HUDEP-2 (cell line): ENCODE data around the gene PTPN6.

Experiments used
- DNase-seq, 76 experiments: peaks; one replicate each; lab custom pipeline; 2025; ENCODE audit not compliant: unreplicated experiment in 76 of 76; lab: John Stamatoyannopoulos, UW

The PTPN6 gene

DNA sequence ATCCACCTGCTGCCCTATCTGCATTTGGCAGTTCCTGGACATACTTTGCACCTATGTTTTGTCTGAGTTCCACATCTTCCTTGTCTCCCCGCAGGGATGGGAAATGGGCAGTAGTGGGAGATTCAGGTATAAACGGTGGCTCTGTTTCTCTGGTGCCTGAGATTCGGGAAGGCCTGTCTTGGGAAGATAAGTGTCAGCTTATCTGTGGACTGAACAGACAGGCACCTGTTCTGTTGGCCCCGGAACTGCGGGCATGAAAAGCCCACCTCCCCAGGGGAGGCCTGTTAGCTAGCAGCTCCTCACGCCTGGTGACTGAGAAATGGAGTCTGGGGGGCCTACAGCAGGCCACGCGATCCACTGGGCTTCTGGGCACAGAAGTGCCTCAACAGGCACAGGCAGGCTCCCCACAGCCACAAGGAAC is 13.5 kb downstream of the PTPN6 start:
- peak in 21 of 76 experiments; percentile 9 to 62 (median 41) for DNase-seq

DNA sequence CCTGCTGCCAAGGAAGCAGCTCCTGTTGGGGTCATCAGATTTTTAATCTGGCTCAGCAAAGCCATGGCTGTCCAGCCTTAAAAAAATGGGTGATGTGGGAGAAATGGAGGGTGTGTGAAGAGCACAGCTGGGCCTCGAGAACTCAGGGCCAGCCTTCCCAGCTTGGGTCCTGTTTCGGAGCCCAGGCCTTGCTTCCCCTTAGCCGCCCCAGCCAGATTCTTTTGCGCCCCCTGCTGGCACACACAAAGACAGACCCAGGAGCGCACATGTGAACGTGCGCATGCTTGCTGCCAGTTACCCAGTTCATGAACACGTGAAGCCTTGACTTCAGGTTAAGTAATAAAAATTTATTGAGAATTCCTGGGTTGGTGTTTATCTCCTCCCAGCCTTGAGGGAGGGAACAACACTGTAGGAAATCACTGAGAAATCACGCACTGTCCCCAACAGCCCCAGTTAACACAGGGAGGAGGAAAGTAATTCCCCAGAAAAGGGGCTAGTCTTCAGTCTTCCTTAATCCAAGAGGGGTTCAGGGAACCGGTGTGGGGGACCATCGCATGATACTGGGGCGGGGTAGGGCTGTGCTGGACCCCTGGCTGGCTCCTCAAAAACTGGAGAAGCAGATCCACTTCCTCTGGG is 14.0 kb downstream of the PTPN6 start:
- DNase-seq = peak in 74 of 76 experiments; percentile 16 to 93 (median 78)

DNA sequence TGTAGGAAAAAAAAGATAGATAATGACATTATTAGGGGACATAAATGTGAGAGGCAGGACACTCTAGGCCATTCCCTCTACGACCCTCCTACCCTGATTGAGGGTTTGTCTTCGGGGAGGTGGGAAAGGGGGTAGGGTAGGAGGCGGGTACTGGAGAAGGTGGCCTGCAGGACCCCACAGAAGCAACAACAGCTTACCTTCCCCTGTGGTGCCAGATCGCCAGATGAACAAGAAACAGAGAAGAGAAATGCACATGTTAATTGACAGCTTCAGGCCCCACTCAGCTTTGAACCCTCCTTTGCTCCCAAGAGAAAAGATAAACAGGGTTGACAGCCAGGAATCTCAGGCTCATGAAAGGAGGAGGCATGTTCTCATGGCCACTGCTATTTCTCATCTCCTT is 14.6 kb downstream of the PTPN6 start:
- DNase-seq = no peak

DNA sequence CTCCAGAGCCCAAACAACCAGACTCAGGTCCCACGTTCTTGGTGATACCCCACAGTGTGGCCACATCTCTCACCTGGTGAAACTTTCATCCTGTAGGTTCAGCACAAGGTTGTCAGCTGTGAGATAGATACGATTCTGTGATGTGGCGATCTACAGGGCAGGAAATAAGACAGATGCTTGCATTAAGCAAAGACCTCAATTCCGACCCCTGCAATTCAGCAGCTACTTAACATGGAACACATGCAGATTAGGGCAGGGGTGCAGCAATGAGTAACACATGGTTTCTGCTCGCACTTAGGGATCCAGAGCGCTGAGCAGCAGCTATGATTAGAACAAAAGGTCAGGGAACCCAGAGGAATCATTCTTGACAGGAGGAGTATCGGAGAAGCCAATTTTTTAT is 15.2 kb downstream of the PTPN6 start:
- no peak for DNase-seq

DNA sequence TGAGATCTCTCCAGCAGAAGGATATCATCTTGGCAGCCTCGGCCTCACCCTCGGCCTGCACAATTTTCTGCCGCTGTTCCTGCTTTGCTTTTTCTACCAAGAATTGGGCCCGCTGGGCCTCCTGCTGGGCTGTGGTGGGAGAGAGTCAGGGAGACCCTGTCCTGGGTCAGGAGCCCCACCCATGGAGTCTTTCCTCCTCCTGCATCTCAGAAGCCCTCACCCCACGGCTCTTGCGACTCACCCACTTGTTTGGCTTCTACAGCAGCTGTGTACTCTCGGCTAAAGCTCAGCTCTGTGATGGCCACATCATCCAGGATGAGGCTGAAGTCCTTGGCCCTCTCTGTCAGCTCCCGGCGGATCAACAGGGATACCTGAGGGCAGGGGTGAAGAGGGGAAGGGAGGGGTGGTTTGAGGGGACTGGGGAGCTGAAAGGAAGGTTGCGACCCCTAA is 16.5 kb downstream of the PTPN6 start:
- no peak for DNase-seq

DNA sequence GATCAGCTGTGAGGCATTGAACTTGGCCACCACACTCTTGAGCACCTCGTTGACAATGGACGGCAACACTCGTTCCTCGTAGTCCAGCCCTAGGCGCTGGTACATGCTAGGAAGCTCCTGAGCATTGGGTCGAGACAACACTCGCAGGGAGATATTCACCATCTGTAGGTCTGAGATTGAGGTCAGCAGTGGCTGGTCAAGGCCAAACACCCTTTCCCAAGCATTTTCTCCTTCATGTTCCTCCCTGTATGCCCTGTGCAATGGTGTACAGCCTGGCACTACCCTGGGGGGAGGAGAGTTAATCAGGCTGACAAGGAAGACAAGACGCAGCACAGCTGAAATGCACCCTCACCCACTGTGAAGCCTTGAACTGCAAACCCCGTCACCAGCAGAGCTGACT is 17.3 kb downstream of the PTPN6 start:
- no peak for DNase-seq

DNA sequence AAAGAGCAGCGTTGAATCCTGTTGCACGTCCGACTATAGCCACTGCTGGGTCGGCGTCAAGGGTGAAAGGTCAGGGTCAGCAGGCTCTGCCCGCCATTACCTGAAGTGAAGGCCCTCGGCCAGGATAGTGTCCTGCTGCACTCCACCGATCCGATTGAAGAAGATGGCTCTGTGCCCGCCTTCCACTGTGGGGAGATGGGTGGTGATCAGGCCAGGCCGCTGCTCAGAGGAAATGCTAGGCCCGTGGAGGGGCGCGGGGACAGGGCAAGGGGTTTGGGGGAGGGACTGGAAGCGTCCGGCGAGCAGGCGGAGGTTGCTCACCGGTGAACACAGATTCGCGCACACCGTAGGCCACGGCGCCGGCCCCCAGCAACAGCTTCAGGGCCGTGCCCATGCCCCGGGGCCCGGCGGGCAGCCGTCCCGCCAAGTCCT is 19.0 kb downstream of the PTPN6 start:
- peak in 4 of 76 experiments; percentile 40 to 63 (median 50) for DNase-seq

DNA sequence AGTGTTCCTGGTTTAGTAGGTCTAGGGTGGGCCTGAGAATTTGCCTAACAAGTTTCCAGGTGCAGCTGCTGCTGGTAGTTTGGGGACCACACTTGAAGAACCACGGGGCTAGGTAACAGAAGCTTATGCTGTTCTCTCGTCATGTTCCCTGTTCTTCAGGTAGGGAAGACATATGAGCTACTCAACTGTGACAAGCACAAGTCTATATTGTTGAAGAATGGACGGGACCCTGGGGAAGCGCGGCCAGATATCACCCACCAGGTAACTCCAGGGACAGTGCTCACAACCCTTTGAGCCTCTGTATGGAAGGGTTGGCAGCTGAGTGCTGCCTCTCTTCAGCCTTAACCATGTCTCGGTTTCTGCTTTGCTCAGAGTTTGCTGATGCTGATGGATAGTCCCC is 23.0 kb downstream of the PTPN6 start:
- DNase-seq = no peak

DNA sequence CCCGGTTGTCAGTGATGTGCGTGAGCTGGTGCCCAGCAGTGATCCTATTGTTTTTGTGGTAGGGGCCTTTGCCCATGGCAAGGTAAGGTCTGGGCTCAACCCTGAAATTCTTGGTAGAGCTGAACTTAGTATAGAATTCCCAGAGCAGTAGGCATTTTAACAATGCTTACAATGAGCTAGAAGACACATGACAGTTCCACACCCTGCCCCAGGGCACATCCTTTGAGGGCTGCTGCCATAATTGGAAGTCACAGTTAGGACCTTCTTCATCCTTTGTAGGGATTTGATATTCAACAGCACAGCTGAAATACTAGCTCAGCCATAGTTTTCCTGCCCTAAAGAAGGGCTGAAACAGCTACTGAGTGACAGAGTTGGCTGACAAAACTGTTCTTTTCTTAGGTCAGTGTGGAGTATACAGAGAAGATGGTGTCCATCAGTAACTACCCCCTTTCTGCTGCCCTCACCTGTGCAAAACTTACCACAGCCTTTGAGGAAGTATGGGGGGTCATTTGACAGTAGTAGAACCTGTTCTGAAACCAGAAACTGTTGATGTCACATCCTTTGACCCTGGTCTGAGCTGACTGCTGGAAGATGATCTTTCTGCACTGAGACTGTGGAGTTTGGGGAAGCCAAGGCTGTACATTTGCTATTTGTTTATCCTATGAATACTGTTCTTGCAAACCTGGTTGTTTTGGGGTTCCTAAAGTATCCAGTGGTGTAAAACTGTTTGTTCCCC is 24.3 kb downstream of the PTPN6 start:
- DNase-seq = no peak

DNA sequence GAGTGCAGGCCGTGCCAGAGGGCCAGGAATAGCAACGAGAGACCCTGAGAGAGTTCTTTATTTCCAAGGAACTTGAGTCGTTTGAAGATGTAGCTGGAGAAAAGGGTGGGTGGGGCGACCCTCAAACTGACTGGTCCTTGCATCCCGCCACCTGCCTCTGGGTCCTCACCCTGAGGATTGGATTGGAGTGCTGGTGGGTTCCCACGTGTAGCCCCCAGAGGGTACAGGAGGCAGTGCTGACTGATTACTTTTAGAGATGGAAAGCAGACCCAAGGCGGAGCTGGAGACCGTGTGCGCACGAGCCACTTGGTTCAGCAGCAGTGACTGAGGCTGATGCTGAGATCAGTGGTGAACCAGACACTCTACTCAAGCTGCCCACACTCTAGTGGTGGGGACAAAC is 26.5 kb downstream of the PTPN6 start:
- no peak for DNase-seq

DNA sequence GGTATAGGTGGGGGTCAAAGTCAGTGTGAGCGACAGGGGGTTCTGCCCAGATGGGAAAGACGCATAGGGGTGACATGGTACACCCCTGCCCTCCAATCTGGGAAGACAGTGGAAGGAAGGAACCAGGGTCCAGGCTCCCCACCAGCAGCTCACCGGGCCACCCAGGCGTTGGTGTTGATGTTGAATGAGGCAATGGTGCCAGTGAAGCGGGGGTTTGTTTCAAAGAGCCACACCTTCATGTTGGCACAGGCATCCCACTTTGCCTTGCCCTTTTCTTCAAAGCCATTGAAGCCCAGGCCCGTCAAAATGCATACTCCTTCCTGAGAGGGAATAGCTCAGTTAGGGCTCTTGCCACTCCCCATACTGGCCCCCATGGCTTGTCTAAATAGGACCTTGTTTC is 27.0 kb downstream of the PTPN6 start:
- no peak for DNase-seq

DNA sequence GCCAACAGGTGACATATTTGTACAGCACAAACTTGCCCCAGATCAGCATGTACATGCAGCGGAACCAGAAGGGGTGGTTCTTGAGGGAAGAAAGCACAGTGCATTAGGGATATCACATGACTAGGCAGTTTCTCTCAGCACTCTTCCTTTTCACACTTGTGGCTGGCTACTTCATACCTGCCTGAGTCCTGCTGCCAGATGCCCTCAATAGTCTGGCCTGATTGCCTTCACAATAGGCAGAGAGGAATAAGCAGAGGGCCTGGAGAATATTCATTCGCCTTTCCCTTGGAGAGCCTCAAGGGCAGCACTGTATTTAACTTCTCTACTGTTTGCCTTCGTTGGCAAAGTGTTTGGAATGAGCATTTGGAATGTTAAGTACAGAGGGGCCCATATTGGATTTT is 27.5 kb downstream of the PTPN6 start:
- peak in 2 of 76 experiments; percentile 5 to 27 for DNase-seq

DNA sequence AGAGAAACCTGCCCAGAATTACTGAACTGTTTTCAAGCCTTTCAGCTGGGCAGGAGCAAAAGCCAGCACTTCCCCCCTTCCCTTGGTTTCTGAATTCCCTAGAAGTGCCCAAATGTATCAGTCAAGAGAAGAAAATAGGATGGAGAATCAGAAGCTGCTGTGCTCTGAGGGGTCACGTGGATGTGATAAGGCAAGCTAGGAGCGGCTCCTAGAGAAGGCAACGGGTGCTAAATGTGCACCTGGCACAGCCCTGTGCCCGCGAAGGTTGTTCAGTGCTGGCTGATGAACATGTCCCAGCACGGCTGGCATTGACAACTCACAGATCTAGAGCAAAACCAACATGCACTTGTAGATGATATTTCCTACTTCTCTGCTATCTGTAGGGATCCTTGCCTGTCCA is 27.9 kb downstream of the PTPN6 start:
- no peak for DNase-seq

DNA sequence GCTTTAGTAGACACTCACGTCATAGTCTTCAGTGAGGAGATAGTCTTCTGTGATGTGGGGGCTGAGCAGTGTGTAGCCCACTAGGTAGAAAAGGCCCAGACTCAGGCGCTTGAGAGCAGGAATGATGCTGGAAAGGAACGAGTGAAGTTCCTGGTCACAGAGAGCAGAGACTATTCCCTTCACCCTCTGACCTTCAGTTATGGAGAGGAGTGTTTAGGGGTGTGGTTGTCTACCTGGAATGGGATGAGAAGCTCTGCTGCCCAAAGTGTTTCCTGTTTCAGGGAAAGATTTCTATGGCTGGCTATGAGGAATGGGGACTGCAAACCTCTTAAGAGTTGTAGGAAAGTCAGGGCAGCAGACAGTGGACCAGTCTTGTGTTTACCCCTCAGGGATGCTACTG is 28.3 kb downstream of the PTPN6 start:
- DNase-seq = no peak

DNA sequence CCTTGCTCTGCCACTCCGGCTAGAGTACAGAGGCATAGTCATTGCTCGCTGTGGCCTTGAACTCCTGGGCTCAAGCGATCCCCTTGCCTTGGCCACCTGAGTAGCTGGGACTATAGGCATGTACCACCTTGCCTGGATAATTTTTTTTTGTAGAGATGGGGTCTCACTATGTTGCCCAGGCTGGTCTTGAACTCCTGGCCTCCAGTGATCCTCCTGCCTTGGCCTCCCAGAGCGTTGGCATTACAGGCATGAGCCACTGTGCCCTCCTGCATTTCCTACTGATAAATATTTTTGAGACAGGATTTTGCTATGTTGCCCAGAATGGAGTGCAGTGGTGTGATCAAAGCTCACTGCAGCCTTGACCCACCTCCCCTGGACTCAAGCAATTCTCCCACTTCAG is 28.9 kb downstream of the PTPN6 start:
- no peak for DNase-seq

DNA sequence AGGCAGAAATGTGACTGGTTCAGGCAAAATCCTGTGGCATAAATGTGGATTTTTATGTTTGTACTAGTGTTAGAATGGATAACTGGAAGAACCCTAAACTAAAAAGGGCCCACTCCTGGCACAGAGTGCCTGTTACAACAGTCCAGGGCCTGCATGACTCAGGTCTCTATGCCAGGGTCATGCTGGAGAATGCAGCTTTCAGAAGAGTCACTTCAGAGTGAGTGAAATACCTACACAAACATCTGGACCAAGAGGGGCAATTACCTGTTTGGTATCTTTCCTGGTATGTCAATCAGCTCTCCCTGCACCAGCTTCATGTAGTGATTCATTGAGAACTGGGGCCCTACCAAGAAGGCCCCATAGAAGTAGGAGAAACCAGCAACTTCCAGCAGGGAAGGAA is 29.6 kb downstream of the PTPN6 start:
- DNase-seq = no peak

DNA sequence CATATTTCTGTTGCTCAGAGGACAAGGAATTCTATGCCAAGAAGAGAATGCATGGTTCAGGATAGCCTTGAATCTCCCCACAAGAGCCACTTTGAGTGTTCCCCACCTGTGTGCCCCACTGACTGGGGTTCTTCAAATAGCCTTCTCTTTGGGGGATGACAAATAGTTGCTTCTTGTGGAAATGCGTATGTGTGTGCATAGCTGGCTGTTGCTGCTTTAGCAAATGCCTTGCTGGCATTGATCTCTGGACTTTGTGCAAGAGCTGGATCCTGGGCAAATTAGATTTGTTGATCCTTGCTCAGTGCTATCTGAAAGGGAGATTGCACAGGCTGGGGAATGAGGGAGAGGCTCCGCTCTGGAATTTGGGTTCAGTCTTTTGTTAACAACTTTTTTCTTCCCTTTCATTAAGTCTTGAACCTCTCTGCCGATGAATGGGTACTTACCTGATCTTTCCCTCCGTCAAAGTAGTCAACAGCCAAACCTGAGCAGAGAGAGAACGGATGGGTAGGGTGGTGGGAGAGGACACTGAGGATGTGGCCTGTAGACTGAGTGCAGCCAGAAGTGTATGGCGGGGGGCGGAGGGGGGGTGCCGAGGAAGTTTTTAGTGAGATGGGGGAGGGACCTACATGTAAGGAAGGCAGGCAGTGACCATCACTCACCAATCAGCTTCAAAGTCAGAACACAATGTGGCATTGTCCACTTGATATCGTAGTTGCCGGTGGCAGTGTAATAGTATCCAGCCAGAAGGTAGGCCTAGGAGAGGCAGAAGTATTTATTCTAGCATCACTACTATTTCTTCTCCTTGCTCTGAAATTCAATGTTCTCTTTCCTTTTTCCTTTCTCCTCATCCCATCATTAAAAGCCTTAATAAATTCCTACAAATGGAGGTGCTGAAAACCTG is 30.2 kb downstream of the PTPN6 start:
- no peak for DNase-seq

DNA sequence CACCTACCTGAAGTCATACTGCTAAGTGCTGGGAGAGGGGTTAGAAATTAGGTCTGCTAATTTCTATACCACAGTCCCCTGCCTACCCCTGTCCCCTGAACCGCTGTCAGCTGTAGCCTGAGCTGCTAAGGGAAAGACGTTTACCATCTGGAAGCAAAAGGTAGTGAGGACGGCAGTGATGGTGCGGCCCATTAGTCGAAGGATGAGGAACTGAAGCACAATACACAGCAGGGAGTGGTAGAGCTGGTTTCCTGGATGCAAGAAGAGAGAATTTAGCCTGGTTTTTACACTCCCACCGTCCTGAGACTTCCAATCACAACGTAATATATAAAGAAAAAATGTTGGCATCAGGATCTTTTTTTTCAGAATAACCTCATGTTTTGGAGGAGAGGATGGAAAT is 31.4 kb downstream of the PTPN6 start:
- DNase-seq = no peak

DNA sequence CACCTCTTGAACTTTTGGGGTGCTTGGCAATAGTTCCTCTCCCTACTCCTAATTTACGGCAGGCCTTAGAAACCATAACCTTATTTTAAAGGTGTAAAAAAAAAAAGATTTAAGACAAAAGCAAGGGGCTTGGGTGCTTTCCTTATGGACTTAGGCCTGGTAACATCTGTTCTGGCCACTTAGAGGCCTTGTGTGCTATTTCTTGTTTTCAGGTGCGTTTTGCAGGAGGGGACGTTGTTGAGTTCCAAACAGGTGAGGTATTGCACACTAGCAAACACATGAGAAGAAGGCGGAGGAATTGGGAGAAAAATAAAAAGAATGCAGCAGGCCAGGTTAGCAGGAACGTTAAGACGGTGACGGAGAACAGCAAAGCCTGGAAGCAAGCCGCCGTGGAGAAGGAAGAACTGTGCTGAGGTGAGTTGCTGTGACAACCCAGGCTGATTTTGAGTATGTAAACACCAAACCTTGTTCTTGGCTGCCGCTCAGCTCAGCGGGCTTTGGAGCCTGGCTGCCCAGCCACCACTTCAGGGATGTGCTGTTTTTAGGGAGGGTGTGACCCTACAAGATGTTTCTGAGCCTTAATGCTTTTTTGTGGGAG is 36.9 kb downstream of the PTPN6 start:
- no peak for DNase-seq

DNA sequence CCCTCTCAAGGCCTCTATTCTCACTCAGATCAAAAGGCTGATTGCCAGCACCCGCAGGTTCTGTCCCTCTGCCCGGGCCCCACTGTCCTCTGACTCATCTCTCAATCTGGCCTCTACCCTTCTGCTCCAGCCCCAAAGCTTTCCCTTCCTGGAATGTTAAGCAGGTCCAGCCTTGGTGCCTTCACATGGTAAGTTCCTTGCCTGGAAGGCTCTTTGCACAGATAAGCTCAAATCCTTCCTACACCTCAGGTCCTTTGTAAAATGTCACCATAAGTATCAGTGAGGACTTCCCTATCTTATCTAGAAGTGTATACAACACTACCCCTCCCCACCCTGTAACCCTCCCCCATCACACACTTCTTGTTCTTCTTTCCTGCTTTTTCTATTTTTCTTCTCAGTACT is 44.9 kb downstream of the PTPN6 start:
- peak in 44 of 76 experiments; percentile 2 to 62 (median 22) for DNase-seq
